ENCODE data around the gene OSBP2.
"Not testable (repeated sequence)": the region's sequence is repeated elsewhere in the genome, so short reads cannot be mapped to it uniquely, and the experiment has no call there.

The OSBP2 gene

GRCh38 chr22:30721741-30722140, 27.1 kb downstream of the OSBP2 start:
- Histone ChIP-seq H3K9ac (ENCODE audit: low read depth, low read length) (no peak overlapping the region), H3K27me3 (ENCODE audit: insufficient read depth, low read length) (no peaks in the 10 kb centered on the region), H3K36me3 (ENCODE audit: insufficient read depth, low read depth, low read length) (no peaks in the 10 kb centered on the region), H3K4me1 (ENCODE audit: insufficient read depth, low read length) (no peaks in the 10 kb centered on the region), H3K9me3 (ENCODE audit: insufficient read depth, low read depth, low read length) (no peaks in the 10 kb centered on the region), H3K27ac (ENCODE audit: low read length) (no peak overlapping the region), H3K4me3 (ENCODE audit: low read length) (no peak overlapping the region)

- Histone ChIP-seq H3K9ac (ENCODE audit: low read depth, low read length) (no peak overlapping the region), H3K9me3 (ENCODE audit: insufficient read depth, low read depth, low read length) (no peaks in the 10 kb centered on the region), H3K4me3 (ENCODE audit: low read length) (no peak overlapping the region), H3K27ac (ENCODE audit: low read length) (no peak overlapping the region), H3K4me1 (ENCODE audit: insufficient read depth, low read length) (no peaks in the 10 kb centered on the region), H3K36me3 (ENCODE audit: insufficient read depth, low read depth, low read length) (no peaks in the 10 kb centered on the region), H3K27me3 (ENCODE audit: insufficient read depth, low read length) (no peaks in the 10 kb centered on the region)
Observed at GRCh38 chr22:30728826-30729225, 34.2 kb downstream of the OSBP2 start.

DNA sequence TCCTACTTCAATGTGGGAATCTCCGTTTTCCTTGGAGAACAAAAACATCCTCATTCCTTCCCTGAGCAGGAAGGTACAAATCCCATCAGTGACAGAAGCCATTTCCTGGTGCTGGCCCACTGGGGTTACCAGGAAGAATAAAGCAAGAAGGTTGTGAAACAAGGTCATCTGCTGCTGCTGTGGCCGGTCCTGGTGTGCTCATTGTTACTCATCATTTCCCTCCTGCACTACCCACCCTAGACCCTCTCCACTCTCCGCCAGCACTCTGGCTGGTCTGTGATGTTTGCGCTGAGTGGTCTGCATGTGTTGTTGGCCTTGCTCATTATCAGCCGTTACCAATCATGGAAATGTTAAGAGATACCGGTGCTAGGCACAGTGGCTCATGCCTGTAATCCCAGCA, 37.0 kb downstream of the OSBP2 start:
- no peaks in the 10 kb centered on the region for H3K4me1 ChIP-seq (ENCODE audit: insufficient read depth, low read length)
- no peak overlapping the region for H3K4me3 ChIP-seq (ENCODE audit: low read length)
- no peak overlapping the region for H3K9ac ChIP-seq (ENCODE audit: low read depth, low read length)
- H3K9me3 ChIP-seq (ENCODE audit: insufficient read depth, low read depth, low read length): no peaks in the 10 kb centered on the region
- H3K27me3 ChIP-seq (ENCODE audit: insufficient read depth, low read length): no peaks in the 10 kb centered on the region
- no peaks in the 10 kb centered on the region for H3K36me3 ChIP-seq (ENCODE audit: insufficient read depth, low read depth, low read length)
- no peak overlapping the region for H3K27ac ChIP-seq (ENCODE audit: low read length)

- Histone ChIP-seq H3K9ac (ENCODE audit: low read depth, low read length) (no peak overlapping the region), H3K27ac (ENCODE audit: low read length) (no peak overlapping the region), H3K36me3 (ENCODE audit: insufficient read depth, low read depth, low read length) (no peaks in the 10 kb centered on the region), H3K9me3 (ENCODE audit: insufficient read depth, low read depth, low read length) (no peaks in the 10 kb centered on the region), H3K4me1 (ENCODE audit: insufficient read depth, low read length) (no peaks in the 10 kb centered on the region), H3K4me3 (ENCODE audit: low read length) (no peak overlapping the region), H3K27me3 (ENCODE audit: insufficient read depth, low read length) (no peaks in the 10 kb centered on the region)
Observed at GRCh38 chr22:30732426-30732825, 37.8 kb downstream of the OSBP2 start.

GRCh38 chr22:30733181-30733631, 38.5 kb downstream of the OSBP2 start:
- Histone ChIP-seq H3K27me3 (ENCODE audit: insufficient read depth, low read length) (no peaks in the 10 kb centered on the region), H3K9ac (ENCODE audit: low read depth, low read length) (no peak overlapping the region), H3K27ac (ENCODE audit: low read length) (no peak overlapping the region), H3K9me3 (ENCODE audit: insufficient read depth, low read depth, low read length) (no peaks in the 10 kb centered on the region), H3K4me1 (ENCODE audit: insufficient read depth, low read length) (peaks cover 4% of the 10 kb centered on the region; the same call in 1 of the 2 replicates), H3K4me3 (ENCODE audit: low read length) (no peak overlapping the region), H3K36me3 (ENCODE audit: insufficient read depth, low read depth, low read length) (no peaks in the 10 kb centered on the region)

DNA sequence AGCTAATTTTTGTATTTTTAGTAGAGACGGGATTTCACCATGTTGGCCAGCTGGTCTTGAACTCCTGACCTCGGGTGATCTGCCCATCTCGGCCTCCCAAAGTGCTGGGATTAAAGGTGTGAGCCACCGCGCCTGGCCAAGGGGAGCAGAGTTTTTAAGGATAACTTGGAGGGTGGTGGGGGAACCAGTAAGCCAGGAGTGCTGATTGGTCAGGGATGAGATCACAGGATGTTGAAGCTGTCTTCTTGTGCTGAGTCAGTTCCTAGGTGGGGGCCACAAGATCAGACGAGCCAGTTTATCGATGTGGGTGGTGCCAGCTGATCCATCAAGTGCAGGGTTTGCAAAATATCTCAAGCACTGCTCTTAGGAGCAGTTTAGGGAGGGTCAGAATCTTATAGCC, 45.3 kb downstream of the OSBP2 start:
- H3K27me3 ChIP-seq (ENCODE audit: insufficient read depth, low read length); H3K9me3 ChIP-seq (ENCODE audit: insufficient read depth, low read depth, low read length); H3K4me1 ChIP-seq (ENCODE audit: insufficient read depth, low read length); H3K27ac ChIP-seq (ENCODE audit: low read length); H3K9ac ChIP-seq (ENCODE audit: low read depth, low read length); H3K4me3 ChIP-seq (ENCODE audit: low read length); H3K36me3 ChIP-seq (ENCODE audit: insufficient read depth, low read depth, low read length): not testable (repeated sequence)

- H3K27ac ChIP-seq (ENCODE audit: low read length): not testable (repeated sequence)
Observed at GRCh38 chr22:30740511-30740910, 45.8 kb downstream of the OSBP2 start.

GRCh38 chr22:30742291-30743256, 47.9 kb downstream of the OSBP2 start:
- no peak overlapping the region for H3K9ac ChIP-seq (ENCODE audit: low read depth, low read length)
- no peaks in the 10 kb centered on the region for H3K27me3 ChIP-seq (ENCODE audit: insufficient read depth, low read length)
- no peak overlapping the region for H3K4me3 ChIP-seq (ENCODE audit: low read length)
- no peaks in the 10 kb centered on the region for H3K9me3 ChIP-seq (ENCODE audit: insufficient read depth, low read depth, low read length)
- H3K4me1 ChIP-seq (ENCODE audit: insufficient read depth, low read length): peaks cover 9% of the 10 kb centered on the region; the same call in 1 of the 2 replicates
- H3K27ac ChIP-seq (ENCODE audit: low read length): no peak overlapping the region
- H3K36me3 ChIP-seq (ENCODE audit: insufficient read depth, low read depth, low read length): no peaks in the 10 kb centered on the region

More at GRCh38 chr22:30740511-30740910, 45.8 kb downstream of the OSBP2 start:
- H3K9me3 ChIP-seq (ENCODE audit: insufficient read depth, low read depth, low read length); H3K9ac ChIP-seq (ENCODE audit: low read depth, low read length); H3K27me3 ChIP-seq (ENCODE audit: insufficient read depth, low read length); H3K36me3 ChIP-seq (ENCODE audit: insufficient read depth, low read depth, low read length); H3K4me1 ChIP-seq (ENCODE audit: insufficient read depth, low read length); H3K4me3 ChIP-seq (ENCODE audit: low read length): not testable (repeated sequence)

DNA sequence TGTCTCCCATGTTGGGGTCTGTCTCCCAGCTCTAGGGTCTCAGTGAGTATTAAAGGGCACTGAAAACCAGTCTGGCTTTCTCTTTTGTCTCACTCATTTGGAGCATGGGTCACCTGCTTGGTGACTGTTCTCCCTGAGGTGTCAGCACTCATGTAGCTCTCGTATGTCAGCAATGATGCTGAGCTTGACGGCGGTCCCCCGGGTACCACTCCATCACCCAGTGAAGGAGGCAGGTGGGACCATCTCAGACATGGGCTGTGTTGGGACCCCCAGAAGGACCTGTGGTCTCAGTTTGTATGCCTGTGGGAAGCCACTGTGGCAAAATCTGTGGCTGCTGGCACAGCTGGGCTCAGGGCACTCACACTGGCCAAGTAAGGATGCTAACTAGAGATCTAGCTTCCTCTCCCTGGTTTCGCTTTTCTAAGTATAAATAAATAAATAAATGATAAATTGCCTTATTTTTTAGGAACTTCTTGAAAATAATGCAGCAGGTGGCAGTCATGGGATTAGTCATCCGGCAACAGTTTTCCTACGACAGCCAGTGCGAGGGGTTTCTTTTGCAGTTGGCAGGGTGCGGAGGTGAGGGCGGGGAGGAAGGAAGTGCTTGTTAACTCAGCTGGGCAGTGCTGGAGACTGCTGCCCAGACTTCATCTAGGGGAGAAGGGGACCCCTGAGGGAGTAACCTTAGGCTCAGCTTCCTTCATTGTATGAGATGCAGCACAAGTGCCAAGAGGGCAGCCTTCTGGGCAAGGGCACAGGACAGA, 48.8 kb downstream of the OSBP2 start:
- no peak overlapping the region for H3K4me3 ChIP-seq (ENCODE audit: low read length)
- no peak overlapping the region for H3K27ac ChIP-seq (ENCODE audit: low read length)
- H3K4me1 ChIP-seq (ENCODE audit: insufficient read depth, low read length): peaks cover 4% of the 10 kb centered on the region; the same call in 1 of the 2 replicates
- H3K27me3 ChIP-seq (ENCODE audit: insufficient read depth, low read length): no peaks in the 10 kb centered on the region
- H3K9ac ChIP-seq (ENCODE audit: low read depth, low read length): no peak overlapping the region
- no peaks in the 10 kb centered on the region for H3K9me3 ChIP-seq (ENCODE audit: insufficient read depth, low read depth, low read length)
- H3K36me3 ChIP-seq (ENCODE audit: insufficient read depth, low read depth, low read length): no peaks in the 10 kb centered on the region

GRCh38 chr22:30744224-30744623, 49.5 kb downstream of the OSBP2 start:
- Histone ChIP-seq H3K36me3 (ENCODE audit: insufficient read depth, low read depth, low read length) (no peaks in the 10 kb centered on the region), H3K27ac (ENCODE audit: low read length) (no peak overlapping the region), H3K4me1 (ENCODE audit: insufficient read depth, low read length) (no peaks in the 10 kb centered on the region; the same call in 1 of the 2 replicates), H3K4me3 (ENCODE audit: low read length) (no peak overlapping the region), H3K9ac (ENCODE audit: low read depth, low read length) (no peak overlapping the region), H3K27me3 (ENCODE audit: insufficient read depth, low read length) (no peaks in the 10 kb centered on the region), H3K9me3 (ENCODE audit: insufficient read depth, low read depth, low read length) (no peaks in the 10 kb centered on the region)

DNA sequence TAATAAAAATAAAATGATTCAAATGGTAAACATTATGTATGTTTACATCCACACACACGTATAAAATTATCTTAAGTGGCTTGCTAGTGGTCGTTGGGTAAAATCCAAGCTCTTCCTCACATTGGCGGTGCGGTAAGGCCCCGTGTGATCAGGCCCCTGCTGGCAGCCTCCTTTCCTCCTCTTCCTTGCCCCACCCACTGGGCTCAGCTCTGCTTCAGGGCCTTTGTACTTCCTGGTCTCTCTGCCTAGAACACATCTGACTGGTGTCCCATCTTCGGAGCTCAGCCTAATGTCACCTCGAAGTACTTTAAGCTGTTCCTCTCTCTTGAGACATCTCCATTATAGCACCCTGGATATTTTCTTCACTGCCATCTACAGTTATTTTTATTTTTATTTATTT, 52.8 kb downstream of the OSBP2 start:
- no peaks in the 10 kb centered on the region for H3K9me3 ChIP-seq (ENCODE audit: insufficient read depth, low read depth, low read length)
- H3K36me3 ChIP-seq (ENCODE audit: insufficient read depth, low read depth, low read length): no peaks in the 10 kb centered on the region
- H3K27me3 ChIP-seq (ENCODE audit: insufficient read depth, low read length): no peaks in the 10 kb centered on the region
- no peak overlapping the region for H3K9ac ChIP-seq (ENCODE audit: low read depth, low read length)
- no peak overlapping the region for H3K27ac ChIP-seq (ENCODE audit: low read length)
- no peak overlapping the region for H3K4me3 ChIP-seq (ENCODE audit: low read length)
- H3K4me1 ChIP-seq (ENCODE audit: insufficient read depth, low read length): no peaks in the 10 kb centered on the region
